Measurements from ENCODE around the gene FEM1C.

FEM1C gene, protein sequence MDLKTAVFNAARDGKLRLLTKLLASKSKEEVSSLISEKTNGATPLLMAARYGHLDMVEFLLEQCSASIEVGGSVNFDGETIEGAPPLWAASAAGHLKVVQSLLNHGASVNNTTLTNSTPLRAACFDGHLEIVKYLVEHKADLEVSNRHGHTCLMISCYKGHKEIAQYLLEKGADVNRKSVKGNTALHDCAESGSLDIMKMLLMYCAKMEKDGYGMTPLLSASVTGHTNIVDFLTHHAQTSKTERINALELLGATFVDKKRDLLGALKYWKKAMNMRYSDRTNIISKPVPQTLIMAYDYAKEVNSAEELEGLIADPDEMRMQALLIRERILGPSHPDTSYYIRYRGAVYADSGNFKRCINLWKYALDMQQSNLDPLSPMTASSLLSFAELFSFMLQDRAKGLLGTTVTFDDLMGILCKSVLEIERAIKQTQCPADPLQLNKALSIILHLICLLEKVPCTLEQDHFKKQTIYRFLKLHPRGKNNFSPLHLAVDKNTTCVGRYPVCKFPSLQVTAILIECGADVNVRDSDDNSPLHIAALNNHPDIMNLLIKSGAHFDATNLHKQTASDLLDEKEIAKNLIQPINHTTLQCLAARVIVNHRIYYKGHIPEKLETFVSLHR

DNA sequence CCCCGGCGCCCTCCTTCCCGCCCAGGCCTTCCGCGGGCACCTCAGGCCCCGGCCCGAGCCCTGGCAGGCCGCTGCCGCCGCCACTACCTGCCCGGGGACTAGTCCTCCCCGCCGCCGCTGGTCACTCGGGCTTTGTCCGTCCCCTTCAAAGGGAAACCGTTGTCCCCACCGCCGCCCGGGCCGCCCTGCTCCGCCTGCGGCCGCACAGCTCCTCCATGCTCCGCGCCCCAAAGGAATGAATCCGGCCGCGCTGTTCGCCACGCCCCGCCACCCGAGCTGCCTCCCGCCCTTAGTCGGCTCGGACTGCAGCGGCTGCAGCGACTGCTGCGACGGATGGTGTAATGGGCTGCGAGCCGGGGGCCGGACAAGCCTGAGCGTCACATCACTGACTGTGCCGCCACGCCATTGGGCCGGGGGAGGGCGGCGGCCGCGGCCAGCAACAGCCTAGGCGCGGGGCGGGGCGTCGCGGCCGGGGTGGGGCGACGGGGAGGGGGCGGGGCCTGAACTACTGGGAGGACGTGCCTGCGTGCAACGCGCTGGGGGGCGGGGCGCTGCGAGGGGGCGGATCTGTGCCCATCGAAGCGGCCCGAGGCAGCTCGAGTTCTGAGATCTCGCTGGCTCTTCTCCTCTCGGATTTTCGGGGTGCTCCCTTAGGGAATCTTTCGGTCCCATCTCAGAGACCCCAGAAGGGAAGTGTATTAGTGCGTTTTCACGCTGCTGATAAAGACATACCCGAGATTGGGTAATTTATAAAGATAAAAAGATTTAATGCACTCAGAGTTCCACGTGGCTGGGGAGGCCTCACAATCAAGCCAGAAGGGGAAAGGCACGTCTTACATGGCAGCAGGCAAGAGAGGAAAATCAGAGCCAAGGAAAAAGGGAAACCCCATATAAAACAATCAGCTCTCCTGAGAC is at the start of gene FEM1C:
Gene FEM1C (minus strand): TSS at position 340 of the 915 bp plus-strand sequence. CDS start 1,282 bp downstream, outside the sequence.
- DNase-seq (ENCODE audit: low read depth in 3 of 3), result peak; percentile 96 to 99 (median 96)

DNA sequence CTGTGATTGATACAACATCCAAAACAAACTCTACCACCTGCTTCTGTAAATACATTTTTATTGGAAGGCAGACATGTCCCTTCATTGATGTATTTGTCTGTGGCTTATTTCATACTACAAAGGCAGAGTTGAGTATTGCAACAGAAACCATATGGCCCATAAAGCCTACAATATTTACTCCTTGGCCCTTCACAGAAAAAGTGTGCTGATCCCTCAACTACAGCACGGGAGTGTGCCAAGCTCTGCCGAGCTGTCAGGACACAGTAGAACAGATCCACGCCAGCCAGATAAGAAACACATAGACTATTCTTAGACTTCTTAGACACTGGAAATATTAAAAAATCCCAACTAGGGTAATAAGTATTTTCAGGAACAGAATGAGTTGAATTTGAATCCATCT is 44.5 kb upstream of the FEM1C start:
- no peak for DNase-seq (ENCODE audit: low read depth in 3 of 3)

DNA sequence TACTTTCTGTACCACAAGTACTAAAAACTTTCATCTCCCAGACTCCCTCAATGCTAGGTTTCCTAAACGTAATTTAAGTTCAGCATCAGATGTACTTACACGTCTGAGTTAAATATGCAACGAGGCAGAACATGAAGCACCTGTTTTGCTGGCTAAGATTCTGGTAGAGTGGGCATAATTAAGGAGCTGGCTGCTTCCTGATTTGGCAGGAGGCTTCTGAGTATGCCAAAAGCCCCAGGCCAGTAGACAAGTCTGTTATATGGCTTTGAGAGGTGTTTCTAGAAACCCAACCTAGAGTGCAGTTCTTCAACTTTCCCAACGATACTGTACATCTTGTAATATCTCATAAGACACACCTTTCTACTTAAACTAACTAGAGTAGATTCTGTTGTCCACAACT is 44.1 kb upstream of the FEM1C start:
- no peak for DNase-seq (ENCODE audit: low read depth in 3 of 3)

DNA sequence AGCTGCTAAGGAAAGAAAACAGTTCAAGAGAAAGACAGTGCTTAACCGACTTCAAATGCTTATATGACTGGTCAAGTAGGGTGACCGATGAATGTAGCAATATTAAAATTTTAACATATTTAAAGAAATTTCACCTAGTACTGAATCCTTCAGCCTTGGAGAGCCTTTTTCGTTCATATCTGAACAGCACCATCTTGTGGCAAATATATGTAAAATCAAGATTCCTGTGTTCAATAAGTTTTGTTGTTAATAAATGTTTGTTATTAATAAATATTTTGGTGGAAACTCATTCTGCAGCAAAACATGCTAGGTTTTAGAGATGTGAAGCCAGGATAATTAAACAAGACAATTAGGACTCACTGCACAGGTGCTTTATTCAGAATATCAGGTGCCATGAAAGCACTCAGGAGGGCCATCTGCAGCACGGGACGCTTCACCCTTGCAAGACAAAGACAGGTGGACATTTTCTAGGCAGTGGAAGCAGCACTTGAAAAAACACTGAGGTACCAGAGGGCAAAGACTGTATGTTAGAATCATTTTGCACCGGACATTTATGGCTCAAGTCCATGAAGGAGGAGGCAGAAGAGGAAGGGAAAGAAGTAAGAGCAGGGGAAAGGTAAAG is 42.1 kb upstream of the FEM1C start:
- DNase-seq (ENCODE audit: low read depth in 3 of 3), result no peak

DNA sequence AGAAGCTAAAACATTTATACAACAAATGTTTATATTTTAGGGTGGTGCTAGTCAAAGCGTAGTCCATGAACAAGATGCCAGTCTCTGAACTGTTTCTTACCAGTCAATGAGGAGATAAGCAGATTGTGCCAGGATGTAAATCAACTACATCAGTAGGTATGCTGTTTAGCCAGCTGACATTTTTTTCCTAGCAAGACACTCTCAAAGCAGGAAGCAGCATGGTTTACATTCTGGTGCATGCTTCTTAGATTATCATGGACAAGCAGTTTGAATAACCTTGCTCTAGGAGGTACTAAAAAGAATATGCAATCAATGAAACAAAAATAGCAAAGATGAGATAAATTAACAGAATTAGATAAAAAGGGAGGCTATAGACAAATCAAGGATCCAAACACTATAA is 40.7 kb upstream of the FEM1C start:
- DNase-seq (ENCODE audit: low read depth in 3 of 3), result no peak

DNA sequence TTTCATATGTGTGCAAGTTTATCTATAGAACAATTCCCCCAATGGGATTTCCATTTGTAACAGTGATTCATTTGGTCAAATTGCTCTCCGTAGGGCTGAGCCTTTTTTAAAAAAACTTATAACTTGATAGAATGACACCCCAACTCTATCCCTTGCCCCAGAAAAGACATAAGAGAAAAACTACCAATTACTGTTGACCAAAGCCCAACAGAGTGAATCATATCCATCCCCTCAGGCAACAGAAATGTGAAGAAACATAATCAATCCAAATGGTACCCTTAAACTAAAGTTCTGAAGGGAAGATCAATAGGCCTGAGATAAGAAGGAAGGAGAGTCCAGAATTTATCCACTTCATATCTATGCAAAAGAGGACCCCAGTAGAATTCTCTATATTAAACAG is 39.9 kb upstream of the FEM1C start:
- no peak for DNase-seq (ENCODE audit: low read depth in 3 of 3)

DNA sequence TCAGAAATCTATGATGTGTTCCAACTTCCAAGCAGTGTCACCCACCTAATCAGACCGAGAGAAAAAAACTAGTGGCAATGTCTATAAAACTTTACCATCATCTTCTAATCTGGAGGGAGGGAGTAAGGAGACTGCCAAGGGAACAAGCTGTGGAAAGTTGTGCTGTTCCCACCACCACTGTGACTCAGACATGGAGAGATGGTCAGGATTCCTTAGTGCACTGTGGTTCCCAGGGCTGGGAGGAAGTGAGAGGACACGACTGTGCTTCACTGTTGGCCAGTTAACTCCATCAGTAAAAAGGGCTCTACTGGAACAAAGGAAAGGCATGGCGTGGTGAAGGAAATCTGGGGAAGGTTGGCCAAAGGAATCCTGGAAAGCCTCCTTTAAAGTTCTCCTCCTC is 38.9 kb upstream of the FEM1C start:
- no peak for DNase-seq (ENCODE audit: low read depth in 3 of 3)

DNA sequence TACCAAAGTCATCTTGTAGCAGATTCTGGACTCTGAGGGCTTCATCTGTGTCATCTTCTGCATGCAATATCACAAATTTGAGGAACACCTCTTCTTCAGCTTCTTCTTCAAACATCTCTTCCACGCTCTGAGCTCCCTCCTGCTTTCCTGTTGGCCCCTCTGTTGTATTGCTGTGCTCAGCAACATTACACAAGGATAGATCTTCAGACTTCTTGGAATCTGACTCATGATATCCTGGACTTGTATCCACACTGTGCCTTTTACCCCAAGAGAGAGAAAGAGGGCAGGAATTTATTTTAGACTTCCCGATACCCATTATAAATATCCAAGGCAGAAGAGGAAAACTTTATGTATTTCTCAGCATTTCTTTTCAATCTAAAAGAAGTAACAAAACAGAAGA is 36.4 kb upstream of the FEM1C start:
- no peak for DNase-seq (ENCODE audit: low read depth in 3 of 3)

DNA sequence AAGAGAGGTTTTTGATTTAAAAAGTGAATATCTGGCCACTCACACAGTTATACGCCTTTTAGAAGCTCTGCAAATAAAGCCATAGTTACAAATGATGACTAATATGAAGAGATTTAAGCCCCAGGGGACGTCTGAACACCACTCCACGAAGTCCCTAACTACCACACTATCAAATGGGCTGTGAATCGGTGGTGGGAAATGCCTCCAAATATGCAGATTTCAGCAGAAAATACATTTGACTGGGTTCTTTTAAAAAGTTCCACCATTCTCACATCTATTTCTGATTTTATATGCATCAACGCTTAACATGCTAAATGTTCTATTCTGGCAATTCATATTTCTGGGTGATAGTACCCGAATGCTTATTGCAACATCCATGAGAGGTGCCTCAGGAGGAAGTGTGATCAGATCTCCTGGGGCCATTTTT is 35.2 kb upstream of the FEM1C start:
- no peak for DNase-seq (ENCODE audit: low read depth in 3 of 3)

DNA sequence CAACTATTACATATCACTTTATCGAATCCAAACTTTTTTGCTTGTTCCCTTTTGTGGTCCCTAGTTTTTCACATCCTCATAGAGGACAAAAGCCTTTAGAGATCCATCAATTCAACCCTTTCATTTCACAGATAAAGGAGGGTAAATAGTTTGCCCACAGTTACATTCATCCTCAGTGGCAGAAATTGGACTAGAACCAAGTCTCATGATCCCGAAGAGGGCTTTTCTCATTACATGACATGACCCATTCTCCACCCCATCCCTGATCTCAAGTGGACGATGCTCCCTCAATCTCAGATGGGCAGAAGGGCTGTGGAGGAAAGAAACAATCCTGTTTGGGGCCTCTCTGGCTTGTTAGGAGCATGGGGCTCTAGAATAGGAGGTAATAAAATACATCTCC is 34.6 kb upstream of the FEM1C start:
- DNase-seq (ENCODE audit: low read depth in 3 of 3), result no peak

DNA sequence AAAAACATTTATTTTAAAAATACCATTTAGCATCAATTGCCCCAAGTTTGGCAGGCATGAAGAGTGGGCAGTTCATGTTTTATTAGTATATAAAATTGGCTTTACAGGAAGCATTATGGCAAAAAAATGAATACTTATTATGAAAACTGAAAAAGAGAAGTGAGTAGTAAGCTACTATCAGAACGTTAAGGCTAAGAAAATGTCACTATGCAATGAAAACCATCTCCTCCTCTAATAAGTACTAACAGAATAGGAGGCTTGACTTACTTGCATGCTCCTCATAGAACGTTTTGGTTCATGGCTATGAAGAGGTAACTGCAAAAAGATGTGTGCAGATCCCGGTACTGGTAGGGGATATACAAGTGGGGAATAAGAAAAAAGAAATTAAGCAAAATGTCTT is 34.1 kb upstream of the FEM1C start:
- no peak for DNase-seq (ENCODE audit: low read depth in 3 of 3)

DNA sequence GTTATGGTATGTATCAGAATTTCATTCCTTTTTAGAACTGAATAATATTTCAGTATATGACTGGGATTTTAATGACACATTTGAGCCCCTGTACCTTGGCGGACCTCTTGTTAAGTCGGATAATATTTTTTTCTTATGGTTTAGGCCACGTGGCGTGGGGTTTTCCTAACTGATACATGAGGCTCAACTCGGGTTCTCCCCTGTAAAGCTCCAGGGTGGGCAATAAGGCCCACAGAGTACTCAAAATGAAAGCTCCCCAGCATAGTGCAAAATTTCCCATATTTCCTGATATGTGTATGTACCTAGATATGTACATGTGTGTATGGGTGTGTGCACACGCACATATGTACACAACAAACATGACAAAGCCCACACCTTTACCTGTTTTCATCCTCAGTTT is 33.2 kb upstream of the FEM1C start:
- no peak for DNase-seq (ENCODE audit: low read depth in 3 of 3)

DNA sequence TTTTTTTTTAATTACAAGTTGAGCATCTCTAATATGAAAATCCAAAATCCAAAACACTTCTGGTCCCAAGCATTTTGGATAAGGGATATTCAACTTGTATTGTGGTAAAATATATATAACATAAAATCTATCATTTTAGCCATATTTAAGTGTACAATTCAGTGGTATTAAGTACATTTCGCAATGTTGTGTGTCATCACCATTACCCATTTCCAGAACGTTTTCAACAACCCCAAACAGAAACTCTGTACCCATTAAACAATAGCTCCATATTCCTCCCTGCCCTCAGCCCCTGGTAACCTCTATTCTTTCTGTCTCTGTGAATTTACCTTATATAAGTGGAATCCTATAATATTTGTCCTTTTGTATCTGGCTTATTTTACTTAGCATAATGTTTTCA is 32.8 kb upstream of the FEM1C start:
- DNase-seq (ENCODE audit: low read depth in 3 of 3), result no peak

DNA sequence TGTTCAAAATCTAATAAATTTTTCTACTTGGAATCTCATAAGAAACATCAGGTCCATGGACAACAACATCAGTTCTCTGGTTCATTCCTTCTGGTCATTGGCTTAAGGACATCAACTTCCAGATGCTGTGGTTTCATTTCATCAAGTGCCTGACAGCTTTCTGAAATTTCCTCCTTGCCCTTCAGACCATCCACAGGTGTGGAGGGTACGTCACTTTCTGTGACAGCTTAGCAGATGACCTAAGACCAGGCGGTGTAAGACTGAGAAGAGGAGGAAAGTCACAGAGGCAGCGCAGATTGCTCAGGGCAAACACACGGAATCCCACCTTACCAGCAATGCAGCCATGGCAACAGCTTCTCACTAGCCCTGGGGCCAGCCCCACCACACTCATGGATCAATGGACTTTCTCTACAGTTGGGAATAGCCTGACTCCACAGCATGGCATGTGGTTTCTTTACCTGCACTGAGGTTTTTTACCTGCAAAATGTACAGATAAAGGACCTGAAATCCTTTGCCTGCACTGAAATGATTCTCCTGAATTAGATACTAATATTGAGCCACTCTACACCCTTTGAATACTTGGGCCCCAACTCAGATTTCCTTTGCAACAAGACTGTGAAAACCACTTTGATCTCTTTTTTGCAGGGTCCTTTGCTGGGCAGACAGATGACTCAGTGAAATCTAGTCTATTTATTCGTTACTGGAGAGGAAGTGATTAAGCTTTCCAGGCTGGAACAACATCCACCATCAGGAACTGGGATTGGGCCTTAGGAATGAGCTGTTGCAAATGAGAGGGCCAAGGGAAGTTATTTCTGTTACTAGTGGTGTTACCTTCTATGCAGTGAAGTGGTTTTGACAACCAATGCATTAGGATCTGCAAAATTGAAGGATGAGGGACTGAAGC is 30.8 kb upstream of the FEM1C start:
- DNase-seq (ENCODE audit: low read depth in 3 of 3), result no peak

DNA sequence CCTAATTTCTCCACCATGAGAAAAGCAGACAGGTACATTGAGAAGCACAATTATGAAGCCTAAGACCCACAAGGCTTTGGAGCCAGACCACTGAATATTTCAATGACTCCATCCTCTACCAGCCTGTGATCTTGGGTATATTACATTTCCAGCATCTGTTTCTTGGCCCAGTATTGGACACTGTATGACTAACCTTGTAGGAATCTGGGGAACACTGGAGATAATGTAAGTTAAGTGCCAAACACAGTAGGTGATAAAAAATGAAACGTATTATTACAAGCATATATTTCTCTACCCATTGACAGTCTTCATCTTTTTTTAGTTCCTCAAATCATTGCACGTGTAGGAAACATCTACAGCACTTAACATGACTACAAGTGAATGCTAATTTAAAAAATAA is 28.6 kb upstream of the FEM1C start:
- no peak for DNase-seq (ENCODE audit: low read depth in 3 of 3)

DNA sequence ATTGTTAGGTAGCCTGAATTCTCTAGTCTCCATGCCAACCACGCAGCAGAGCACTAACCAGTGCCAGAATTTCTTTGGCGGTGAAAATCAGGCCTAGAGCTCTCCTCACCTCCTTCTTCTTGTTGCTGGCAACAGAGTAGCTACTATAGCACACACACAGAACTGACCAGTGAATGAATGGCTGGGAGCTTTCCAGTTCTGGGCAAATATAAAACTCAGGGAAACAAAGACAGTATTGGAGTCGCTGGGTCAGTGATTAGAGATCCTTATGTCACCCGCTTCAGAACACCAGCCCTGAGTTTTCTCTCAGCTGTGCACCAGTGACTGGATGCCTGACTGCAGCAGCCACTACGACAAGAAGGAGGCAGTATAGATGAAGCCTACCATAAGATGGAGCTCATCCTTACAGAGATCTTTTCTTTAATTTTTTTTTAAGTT is 26.9 kb upstream of the FEM1C start:
- no peak for DNase-seq (ENCODE audit: low read depth in 3 of 3)

DNA sequence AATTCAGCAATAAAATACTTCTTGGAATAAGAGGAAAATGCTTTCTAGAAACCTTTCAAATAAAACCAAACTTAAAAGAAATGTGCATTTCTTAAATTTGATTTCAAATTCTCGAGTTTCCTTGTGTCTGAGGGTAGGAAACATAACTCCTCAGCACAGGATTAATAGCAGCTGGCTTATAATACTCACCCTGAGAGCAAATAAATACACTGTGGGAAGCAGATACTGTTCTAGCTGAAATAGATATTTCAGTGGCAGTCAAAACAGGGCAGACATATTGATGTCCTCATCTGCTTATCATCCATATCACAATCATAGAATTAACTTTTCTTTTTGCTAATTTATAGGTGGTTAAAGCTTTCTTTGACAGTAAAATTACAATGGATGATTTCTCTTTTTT is 24.1 kb upstream of the FEM1C start:
- no peak for DNase-seq (ENCODE audit: low read depth in 3 of 3)

DNA sequence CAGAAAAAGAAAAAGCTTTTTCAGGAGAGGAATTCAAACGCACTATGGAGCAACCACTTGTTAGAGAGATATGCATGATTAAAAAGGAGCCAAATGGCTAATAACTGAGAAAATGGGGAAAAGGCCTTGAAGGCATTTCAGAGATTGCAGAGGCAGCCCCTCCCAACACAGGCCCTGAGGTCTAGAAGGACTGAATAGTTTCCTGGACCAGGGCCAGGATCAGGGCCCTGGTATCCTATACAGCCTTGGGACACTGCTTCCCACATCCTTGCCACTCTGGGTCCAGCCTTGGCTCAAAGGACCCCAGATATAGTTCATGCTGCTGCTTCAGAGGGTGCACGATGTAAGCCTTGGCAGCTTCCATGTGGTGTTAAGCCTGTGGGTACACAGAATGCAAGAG is 20.7 kb upstream of the FEM1C start:
- no peak for DNase-seq (ENCODE audit: low read depth in 3 of 3)

DNA sequence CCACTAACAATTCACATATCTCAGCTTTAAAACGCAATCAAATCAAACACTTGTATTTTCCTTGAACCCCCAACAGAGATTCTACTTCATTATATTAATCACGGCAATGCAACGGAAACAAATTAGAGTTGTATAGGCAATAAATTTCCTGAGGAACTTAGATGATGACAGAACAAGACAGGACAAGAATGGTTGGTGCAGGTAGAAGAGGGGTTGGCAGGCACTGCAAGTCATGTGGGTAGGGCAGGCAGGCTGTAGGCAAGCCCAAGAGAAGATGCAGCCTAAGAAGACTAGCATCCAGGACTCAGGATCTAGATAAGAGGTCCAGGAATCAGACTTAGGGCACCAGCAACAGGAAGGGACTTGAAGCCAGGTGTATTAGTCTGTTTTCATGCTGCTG is 16.6 kb upstream of the FEM1C start:
- no peak for DNase-seq (ENCODE audit: low read depth in 3 of 3)

DNA sequence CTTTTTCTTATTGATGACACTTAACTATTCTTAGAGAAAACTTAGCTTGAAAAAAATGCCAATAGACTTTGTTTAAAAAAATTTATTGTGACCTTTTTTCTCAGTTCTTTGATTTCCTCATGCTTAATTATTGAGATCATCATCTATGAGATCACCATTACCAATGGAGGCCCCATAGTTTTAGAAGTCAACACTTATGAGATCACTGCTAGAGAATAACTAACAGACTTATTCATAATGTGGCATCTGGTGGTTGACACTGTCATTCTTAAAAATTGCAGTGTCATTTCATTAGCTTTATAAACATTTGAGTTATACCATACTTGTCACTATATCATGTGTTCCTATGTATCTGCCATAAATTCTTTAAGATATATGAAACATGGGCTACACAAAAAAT is 14.9 kb upstream of the FEM1C start:
- no peak for DNase-seq (ENCODE audit: low read depth in 3 of 3)

DNA sequence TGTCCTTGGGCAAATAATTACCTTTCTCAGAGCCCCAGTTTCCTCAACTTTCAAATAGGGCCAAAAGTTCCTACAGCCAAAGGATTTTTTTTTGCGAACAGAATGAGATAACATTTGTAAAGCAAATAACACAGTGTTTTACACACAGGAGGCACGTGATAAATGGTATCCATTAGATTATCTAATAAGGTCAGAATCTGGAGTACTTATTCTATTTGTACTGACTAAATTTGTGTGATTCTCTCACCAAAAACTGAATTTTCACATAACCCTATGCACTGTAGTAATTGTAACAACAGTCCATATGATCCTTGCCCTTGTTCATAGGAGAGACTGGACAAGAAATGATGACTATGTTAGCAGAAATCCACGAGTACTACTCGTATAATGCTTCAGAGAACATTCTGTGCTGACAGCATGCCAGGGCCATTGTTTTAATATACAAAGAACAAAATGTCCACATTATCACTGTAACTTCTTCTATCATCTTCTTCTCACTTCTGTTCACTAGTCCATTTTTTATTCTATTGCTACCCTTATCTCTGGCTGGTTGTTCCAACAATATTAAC is 13.9 kb upstream of the FEM1C start:
- no peak for DNase-seq (ENCODE audit: low read depth in 3 of 3)
